Kidney epithelial cell (primary cell): ENCODE measurements around the gene GREB1L. TPM values are rescaled to one million over a fixed set of nuclear protein-coding genes. Genes with fewer than 3 reads are reported as not detected.

Experiments used
- DNase-seq: peaks from one replicate; pipeline ENCODE4 v3.0.0-alpha.2; 2010; ENCODE audit warnings: low read depth
- H3K27me3 ChIP-seq: 2 replicates; pipeline ENCODE4 v1.6.0; 2011; ENCODE audit warnings: low read length; ENCODE audit not compliant: control insufficient read depth, insufficient read depth
- H3K36me3 ChIP-seq: 2 replicates; pipeline ENCODE4 v1.5.1; 2011; ENCODE audit warnings: low read length; ENCODE audit not compliant: control insufficient read depth, insufficient read depth
- H3K4me3 ChIP-seq: 2 replicates; pipeline ENCODE4 v1.5.1; 2011; ENCODE audit warnings: low read depth, mild to moderate bottlenecking, control low read depth, low read length
- total RNA-seq: library from RNA; depleted of rRNA; stranded (reverse); fragments of >200 nt; gene quantifications from 2 replicates; pipeline ENCODE4 v1.2.3, GENCODE V29; 2015
- TF ChIP-seq, protein P1 (sequence below): IDR thresholded peaks from 2 replicates; pipeline ENCODE4 v1.5.1; 2011; ENCODE audit warnings: mild to moderate bottlenecking, moderate library complexity, low read length, control low read depth, inconsistent platforms; ENCODE audit not compliant: insufficient read depth, poor library complexity, severe bottlenecking

Gene GREB1L
- total RNA-seq, 1 donor from 2014 or later = 1.5 TPM

DNA sequence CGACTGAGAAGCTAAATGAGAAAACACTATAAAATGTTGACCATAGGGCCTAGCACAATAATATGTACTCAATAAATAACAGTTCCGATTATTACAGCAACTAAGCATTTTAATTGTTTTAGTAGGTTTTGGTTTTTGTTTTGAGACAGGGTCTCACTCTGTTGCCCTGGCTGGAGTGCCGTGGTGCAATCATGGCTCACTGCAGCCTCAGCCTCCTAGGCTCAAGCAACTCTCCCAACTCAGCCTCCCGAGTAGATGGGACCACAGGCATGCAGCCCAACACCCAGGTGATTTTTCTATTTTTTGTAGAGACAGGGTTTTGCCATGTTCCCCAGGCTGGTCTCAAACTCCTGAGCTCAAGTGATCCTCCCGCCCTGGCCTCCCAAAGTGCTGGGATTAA is 304.4 kb downstream of the GREB1L start:
- DNase-seq = no peak
- Histone ChIP-seq H3K36me3 (no peaks in the 10 kb centered on the region), H3K27me3 (no peaks in the 10 kb centered on the region), H3K4me3 (no peak overlapping the region)
- TF ChIP-seq, protein P1, sequence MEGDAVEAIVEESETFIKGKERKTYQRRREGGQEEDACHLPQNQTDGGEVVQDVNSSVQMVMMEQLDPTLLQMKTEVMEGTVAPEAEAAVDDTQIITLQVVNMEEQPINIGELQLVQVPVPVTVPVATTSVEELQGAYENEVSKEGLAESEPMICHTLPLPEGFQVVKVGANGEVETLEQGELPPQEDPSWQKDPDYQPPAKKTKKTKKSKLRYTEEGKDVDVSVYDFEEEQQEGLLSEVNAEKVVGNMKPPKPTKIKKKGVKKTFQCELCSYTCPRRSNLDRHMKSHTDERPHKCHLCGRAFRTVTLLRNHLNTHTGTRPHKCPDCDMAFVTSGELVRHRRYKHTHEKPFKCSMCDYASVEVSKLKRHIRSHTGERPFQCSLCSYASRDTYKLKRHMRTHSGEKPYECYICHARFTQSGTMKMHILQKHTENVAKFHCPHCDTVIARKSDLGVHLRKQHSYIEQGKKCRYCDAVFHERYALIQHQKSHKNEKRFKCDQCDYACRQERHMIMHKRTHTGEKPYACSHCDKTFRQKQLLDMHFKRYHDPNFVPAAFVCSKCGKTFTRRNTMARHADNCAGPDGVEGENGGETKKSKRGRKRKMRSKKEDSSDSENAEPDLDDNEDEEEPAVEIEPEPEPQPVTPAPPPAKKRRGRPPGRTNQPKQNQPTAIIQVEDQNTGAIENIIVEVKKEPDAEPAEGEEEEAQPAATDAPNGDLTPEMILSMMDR = no peak

DNA sequence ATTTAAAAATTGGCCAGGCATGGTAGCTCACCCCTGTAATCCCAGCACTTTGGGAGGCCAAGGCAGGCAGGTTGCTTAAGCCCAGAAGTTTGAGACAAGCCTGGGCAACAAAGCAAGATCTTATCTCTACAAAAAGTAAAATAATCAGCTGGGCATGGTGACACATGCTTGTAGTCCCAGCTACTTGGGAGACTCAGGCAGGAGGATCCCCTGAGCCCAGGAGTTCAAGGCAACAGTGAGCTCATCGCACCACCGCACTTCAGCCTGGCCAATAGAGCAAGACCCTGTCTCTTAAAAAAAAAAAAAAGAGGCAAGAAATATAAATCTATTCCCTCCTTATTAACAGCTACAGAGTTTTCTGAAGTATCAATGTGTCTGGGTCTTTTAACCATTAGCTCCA is 306.6 kb downstream of the GREB1L start:
- no peaks in the 10 kb centered on the region for H3K27me3 ChIP-seq
- no peak overlapping the region for H3K4me3 ChIP-seq
- no peak for DNase-seq
- no peaks in the 10 kb centered on the region for H3K36me3 ChIP-seq
- TF ChIP-seq, protein P1 = no peak

DNA sequence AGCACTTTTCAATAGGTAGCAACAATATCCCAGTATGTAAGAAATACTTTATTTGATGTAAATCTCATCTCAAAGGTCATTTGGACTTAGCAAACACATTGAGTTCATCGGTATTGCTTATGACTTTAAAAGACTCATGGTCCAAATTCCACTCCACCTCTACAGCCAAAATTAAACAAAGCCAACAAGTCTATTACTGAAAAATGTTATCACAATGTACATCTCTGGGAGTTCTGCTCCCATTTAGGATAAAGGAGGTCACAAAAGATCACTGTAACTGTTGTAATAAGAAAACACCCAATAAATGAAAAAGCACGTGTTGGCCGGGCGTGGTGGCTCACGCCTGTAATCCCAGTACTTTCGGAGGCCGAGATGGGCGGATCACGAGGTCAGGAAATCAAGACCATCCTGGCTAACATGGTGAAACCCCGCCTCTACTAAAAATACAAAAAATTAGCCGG is 308.5 kb downstream of the GREB1L start:
- Histone ChIP-seq H3K4me3 (no peak overlapping the region), H3K36me3 (no peaks in the 10 kb centered on the region), H3K27me3 (no peaks in the 10 kb centered on the region)
- DNase-seq = no peak
- TF ChIP-seq, protein P1 = no peak

DNA sequence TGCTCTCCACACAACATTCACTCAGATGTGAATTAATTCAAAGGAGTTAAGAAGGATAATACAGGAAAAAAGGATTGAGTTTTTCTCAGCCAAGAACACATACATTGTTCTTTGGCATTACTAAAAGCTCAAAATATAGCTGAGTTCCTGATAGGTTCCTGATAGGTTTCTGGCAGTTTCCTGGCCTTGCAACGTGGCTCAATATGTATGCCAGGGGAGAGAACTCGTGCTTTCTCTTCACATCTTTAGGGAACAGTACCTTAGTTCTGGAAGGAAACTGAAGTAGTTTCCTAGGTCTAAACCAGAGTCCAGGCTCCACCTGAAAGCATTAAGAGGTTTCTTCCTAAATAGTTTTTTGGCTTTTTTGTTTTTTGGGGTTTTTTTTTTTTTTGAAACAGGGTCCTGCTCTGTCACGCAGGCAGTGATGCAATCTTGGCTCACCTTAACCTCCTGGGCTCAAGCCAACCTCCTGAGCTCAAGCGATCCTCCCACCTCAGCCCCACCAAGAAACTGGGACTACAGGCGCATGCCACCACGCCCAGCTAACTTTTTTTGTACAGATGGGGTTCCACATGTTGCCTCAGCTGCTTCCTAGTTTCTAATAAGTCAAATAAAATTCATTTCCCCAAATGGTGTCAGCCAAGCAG is 315.7 kb downstream of the GREB1L start:
- Histone ChIP-seq H3K36me3 (no peaks in the 10 kb centered on the region), H3K4me3 (no peak overlapping the region), H3K27me3 (no peaks in the 10 kb centered on the region)
- TF ChIP-seq, protein P1 = no peak
- no peak for DNase-seq

DNA sequence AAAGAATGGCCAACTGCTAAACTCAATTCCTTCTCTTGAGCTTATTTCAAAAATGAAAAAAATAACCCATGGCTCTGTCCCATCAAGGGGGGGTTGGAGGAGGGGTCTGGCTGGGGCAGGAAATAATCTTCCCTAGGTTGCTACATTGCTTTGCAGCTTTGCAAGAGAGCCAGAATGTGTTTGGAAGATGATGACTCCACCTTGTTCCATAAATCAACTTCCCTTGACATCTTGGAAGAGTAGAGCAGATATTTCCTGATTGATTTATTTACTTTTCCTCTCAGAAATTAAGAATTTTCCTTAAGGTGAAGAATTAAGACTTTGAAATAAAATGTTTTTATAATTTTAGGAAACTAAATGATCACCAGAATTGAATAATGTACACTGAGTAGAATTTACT is 317.2 kb downstream of the GREB1L start:
- H3K27me3 ChIP-seq = no peaks in the 10 kb centered on the region
- H3K4me3 ChIP-seq = no peak overlapping the region
- no peaks in the 10 kb centered on the region for H3K36me3 ChIP-seq
- TF ChIP-seq, protein P1 = no peak
- no peak for DNase-seq

DNA sequence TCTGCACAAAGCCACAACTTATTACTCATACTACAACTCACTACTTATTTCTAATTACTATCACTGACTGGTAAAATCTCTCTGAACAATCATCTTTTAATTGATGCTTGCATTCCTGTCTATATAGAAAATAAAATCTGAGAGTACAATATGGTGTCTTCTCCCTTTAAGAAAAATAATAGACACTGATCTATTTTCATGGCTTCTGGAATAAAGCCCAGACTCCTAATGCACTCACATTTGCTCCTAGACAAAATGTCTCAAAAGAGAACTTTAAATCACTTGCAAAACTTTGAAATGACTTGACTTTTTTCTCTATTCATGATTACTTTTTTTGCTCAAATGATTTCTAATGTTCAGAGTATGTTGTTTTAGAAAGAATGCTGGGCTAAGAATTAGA is 329.7 kb downstream of the GREB1L start:
- no peak overlapping the region for H3K4me3 ChIP-seq
- no peak for DNase-seq
- H3K36me3 ChIP-seq = peaks cover 1% of the 10 kb centered on the region
- no peaks in the 10 kb centered on the region for H3K27me3 ChIP-seq
- TF ChIP-seq, protein P1 = no peak

Other genes with a start within 250 kb of the GREB1L start
- gene ROCK1, start 130.4 kb upstream of the GREB1L start, total RNA-seq = 25.1 and 35.3 TPM in 2 replicates